ENCODE data around the gene OSBP. TPM values are rescaled to one million over a fixed set of nuclear protein-coding genes. Genes with fewer than 3 reads are reported as not detected.

Gene OSBP
- total and polyA plus RNA-seq, 3 experiments from 2014 or later, result 32.3 to 38.4 (median 37.8) TPM

GRCh38 chr11:59559886-59560285 is 55.7 kb downstream of the OSBP start:
- H3K4me1 ChIP-seq (ENCODE audit: insufficient read depth, low read length), result peaks cover 43% of the 10 kb centered on the region
- peaks cover 0 to 6% (median 2%) of the 10 kb centered on the region in 3 donors for H3K36me3 Mint-ChIP-seq
- H3K27me3 Mint-ChIP-seq, result peaks cover 0 to 15% of the 10 kb centered on the region in 2 donors
- POLR2A ChIA-PET, result interaction anchor here (1.8 to 2.1 kb wide), 3 partner anchors 10 to 109 kb away, joined by 6 to 35 read pairs (median 21); partner anchors contain the start of genes OSBP and PATL1
- peaks cover 0 to 4% (median 2%) of the 10 kb centered on the region in 5 donors for H3K9me3 Mint-ChIP-seq
- H3K4me1 Mint-ChIP-seq, result peaks cover 44 to 55% (median 55%) of the 10 kb centered on the region in 3 donors
- H3K27ac ChIP-seq (ENCODE audit: low read depth, low read length), result peak overlapping the region; percentile 77
- peak overlapping the region; percentile 98 for H3K4me3 ChIP-seq (ENCODE audit: low read length)
- CTCF ChIA-PET, result interaction anchor here (1.0 to 5.2 kb wide), 4 partner anchors 10 to 388 kb away, joined by 3 to 20 read pairs (median 8); partner anchors contain the start of gene OSBP
- no peaks in the 10 kb centered on the region for H3K36me3 ChIP-seq (ENCODE audit: insufficient read depth, low read length)
- no peaks in the 10 kb centered on the region for H3K9me3 ChIP-seq (ENCODE audit: low read length)
- no peaks in the 10 kb centered on the region for H3K27me3 ChIP-seq (ENCODE audit: insufficient read depth, low read length, poor library complexity, severe bottlenecking)
- DNase-seq, result no peak
- peak overlapping the region in 7 of 8 donors; percentile 92 to 99 (median 96) for H3K27ac Mint-ChIP-seq
- peak overlapping the region; percentile 92 to 99 (median 95) for H3K4me3 Mint-ChIP-seq

GRCh38 chr11:59558270-59558643 is 57.3 kb downstream of the OSBP start:
- peak overlapping the region; percentile 52 for H3K27ac ChIP-seq (ENCODE audit: low read depth, low read length)
- H3K4me3 ChIP-seq (ENCODE audit: low read length), result no peak overlapping the region
- no peaks in the 10 kb centered on the region for H3K36me3 ChIP-seq (ENCODE audit: insufficient read depth, low read length)
- peaks cover 0 to 6% (median 2%) of the 10 kb centered on the region in 3 donors for H3K36me3 Mint-ChIP-seq
- H3K9me3 Mint-ChIP-seq, result peaks cover 0 to 4% (median 2%) of the 10 kb centered on the region in 5 donors
- H3K27ac Mint-ChIP-seq, result peak overlapping the region in 2 of 8 donors; percentile 66 to 99
- H3K4me3 Mint-ChIP-seq, result peak overlapping the region in 6 of 7 donors; percentile 31 to 82 (median 74)
- CTCF ChIA-PET, result interaction anchor here (1.5 to 5.2 kb wide), 4 partner anchors 8 to 111 kb away, joined by 5 to 20 read pairs (median 8); partner anchors contain the start of genes OSBP and PATL1
- H3K4me1 ChIP-seq (ENCODE audit: insufficient read depth, low read length), result peaks cover 43% of the 10 kb centered on the region
- H3K9me3 ChIP-seq (ENCODE audit: low read length), result no peaks in the 10 kb centered on the region
- H3K27me3 ChIP-seq (ENCODE audit: insufficient read depth, low read length, poor library complexity, severe bottlenecking), result no peaks in the 10 kb centered on the region
- H3K4me1 Mint-ChIP-seq, result peaks cover 46 to 58% (median 55%) of the 10 kb centered on the region in 3 donors
- POLR2A ChIA-PET, result no interaction called here
- no peak for DNase-seq
- H3K27me3 Mint-ChIP-seq, result peaks cover 0 to 16% of the 10 kb centered on the region in 2 donors

GRCh38 chr11:59556917-59557348 is 58.6 kb downstream of the OSBP start:
- Histone ChIP-seq H3K4me1 (ENCODE audit: insufficient read depth, low read length) (peaks cover 43% of the 10 kb centered on the region), H3K9me3 (ENCODE audit: low read length) (no peaks in the 10 kb centered on the region), H3K27ac (ENCODE audit: low read depth, low read length) (peak overlapping the region; percentile 17), H3K36me3 (ENCODE audit: insufficient read depth, low read length) (no peaks in the 10 kb centered on the region), H3K4me3 (ENCODE audit: low read length) (peak overlapping the region; percentile 15), H3K27me3 (ENCODE audit: insufficient read depth, low read length, poor library complexity, severe bottlenecking) (no peaks in the 10 kb centered on the region)
- DNase-seq, result no peak
- ChIA-PET POLR2A (interaction anchor here (0.8 kb wide), 1 partner anchor 59 kb away, joined by 4 read pairs; the partner anchor contains the start of gene OSBP), CTCF (interaction anchor here (1.3 to 1.5 kb wide), 3 partner anchors 9 to 112 kb away, joined by 5 to 6 read pairs (median 6); partner anchors contain the start of gene PATL1)
- Mint-ChIP-seq H3K4me3 (peak overlapping the region; percentile 67 to 85 (median 80)), H3K4me1 (peaks cover 46 to 63% (median 57%) of the 10 kb centered on the region in 3 donors), H3K36me3 (peaks cover 0 to 6% (median 2%) of the 10 kb centered on the region in 3 donors), H3K27me3 (peaks cover 0 to 16% of the 10 kb centered on the region in 2 donors), H3K27ac (peak overlapping the region; percentile 23 to 99 (median 66)), H3K9me3 (peaks cover 0 to 4% (median 2%) of the 10 kb centered on the region in 5 donors)

DNA sequence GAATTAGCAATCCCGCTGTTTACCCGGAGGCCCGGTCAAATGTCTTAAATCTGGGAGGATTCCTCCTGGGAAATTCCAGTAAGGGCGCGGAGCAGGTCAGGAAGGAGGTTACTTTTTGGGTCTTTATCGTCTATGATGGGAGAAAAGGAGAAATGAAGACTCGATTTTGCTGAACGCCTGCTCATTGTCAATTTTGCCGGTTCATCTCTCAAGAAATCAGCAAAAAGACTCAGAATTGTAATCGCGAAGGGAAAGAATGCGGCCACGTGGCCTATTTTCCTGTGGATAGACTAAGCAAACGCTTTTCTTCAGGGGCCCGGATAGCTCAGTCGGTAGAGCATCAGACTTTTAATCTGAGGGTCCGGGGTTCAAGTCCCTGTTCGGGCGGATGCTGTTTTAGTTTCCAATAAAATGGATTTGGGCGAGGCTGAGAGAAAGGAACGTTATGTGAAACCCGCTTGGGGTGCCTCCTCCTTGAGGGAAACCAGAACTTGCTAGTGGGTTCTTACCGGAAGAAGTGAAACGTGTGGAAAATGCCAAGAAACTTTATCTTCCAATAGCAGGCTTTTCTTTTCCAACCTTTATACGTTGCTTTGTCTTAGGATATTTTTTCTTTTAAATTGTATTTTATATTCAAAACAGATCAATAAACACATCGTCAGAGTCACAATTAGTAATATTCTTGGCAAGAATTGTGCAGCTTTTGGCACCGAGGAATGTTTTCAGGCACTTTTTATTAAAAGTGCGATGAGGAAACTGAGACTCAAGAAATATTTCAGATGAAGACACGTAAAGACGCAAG is 59.3 kb downstream of the OSBP start:
- peak in 4 of 5 donors; percentile 18 to 59 (median 44) for DNase-seq
- Histone ChIP-seq H3K36me3 (ENCODE audit: insufficient read depth, low read length) (no peaks in the 10 kb centered on the region), H3K9me3 (ENCODE audit: low read length) (no peaks in the 10 kb centered on the region), H3K4me3 (ENCODE audit: low read length) (peak overlapping the region; percentile 53), H3K27me3 (ENCODE audit: insufficient read depth, low read length, poor library complexity, severe bottlenecking) (no peaks in the 10 kb centered on the region), H3K27ac (ENCODE audit: low read depth, low read length) (peak overlapping the region; percentile 17), H3K4me1 (ENCODE audit: insufficient read depth, low read length) (peaks cover 44% of the 10 kb centered on the region)
- Mint-ChIP-seq H3K27ac (peak overlapping the region; percentile 15 to 99 (median 62)), H3K4me1 (peaks cover 47 to 63% (median 57%) of the 10 kb centered on the region in 3 donors), H3K27me3 (peaks cover 0 to 16% of the 10 kb centered on the region in 2 donors), H3K9me3 (peaks cover 0 to 4% (median 2%) of the 10 kb centered on the region in 5 donors), H3K36me3 (peaks cover 0 to 6% (median 2%) of the 10 kb centered on the region in 3 donors), H3K4me3 (peak overlapping the region; percentile 67 to 88 (median 80))
- ChIA-PET POLR2A (interaction anchor here (0.7 to 0.8 kb wide), 2 partner anchors 10 to 59 kb away, joined by 3 to 4 read pairs; partner anchors contain the start of gene OSBP), CTCF (interaction anchor here (1.0 to 1.5 kb wide), 4 partner anchors 10 to 113 kb away, joined by 3 to 6 read pairs (median 6); partner anchors contain the start of gene PATL1)

DNA sequence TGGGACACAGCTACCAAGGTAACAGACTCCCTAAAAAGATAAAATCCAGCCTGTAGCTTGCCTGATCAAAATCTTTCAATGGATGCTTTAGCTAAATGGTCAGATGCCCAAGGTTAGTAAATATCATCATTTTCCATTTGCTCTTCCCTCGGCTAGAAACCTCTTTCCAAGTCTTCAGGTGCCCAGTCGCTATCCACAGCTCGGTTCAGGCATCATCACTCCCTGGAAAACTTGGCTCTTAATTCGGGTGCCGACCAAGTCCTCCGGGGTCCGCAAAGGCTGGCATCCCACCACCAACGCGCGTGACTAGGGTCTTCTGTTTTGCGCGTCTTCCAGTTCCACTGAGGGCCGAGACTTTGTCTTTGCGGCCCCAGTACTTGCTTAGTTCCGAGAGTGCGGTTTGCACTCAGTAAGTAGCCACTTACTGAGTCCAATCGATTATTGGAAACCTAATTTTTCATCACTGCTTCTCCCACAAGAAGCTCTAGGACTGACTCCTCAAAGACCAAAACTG is 59.9 kb downstream of the OSBP start:
- CTCF ChIA-PET, result interaction anchor here (1.0 kb wide), 1 partner anchor 17 kb away, joined by 3 read pairs; no protein-coding TSS in a partner anchor
- peak overlapping the region; percentile 67 to 88 (median 79) for H3K4me3 Mint-ChIP-seq
- H3K9me3 ChIP-seq (ENCODE audit: low read length), result no peaks in the 10 kb centered on the region
- peaks cover 0 to 7% (median 3%) of the 10 kb centered on the region in 5 donors for H3K9me3 Mint-ChIP-seq
- peaks cover 42% of the 10 kb centered on the region for H3K4me1 ChIP-seq (ENCODE audit: insufficient read depth, low read length)
- peak overlapping the region; percentile 17 for H3K27ac ChIP-seq (ENCODE audit: low read depth, low read length)
- peak overlapping the region; percentile 53 for H3K4me3 ChIP-seq (ENCODE audit: low read length)
- no peaks in the 10 kb centered on the region for H3K27me3 ChIP-seq (ENCODE audit: insufficient read depth, low read length, poor library complexity, severe bottlenecking)
- DNase-seq, result no peak
- H3K4me1 Mint-ChIP-seq, result peaks cover 50 to 63% (median 57%) of the 10 kb centered on the region in 3 donors
- H3K36me3 ChIP-seq (ENCODE audit: insufficient read depth, low read length), result no peaks in the 10 kb centered on the region
- H3K27me3 Mint-ChIP-seq, result peaks cover 0 to 22% of the 10 kb centered on the region in 2 donors
- H3K27ac Mint-ChIP-seq, result peak overlapping the region in 6 of 8 donors; percentile 39 to 99 (median 58)
- H3K36me3 Mint-ChIP-seq, result peaks cover 0 to 11% (median 2%) of the 10 kb centered on the region in 3 donors
- POLR2A ChIA-PET, result no interaction called here

- peaks cover 0 to 12% (median 0%) of the 10 kb centered on the region in 3 donors for H3K36me3 Mint-ChIP-seq
- no peaks in the 10 kb centered on the region for H3K27me3 ChIP-seq (ENCODE audit: insufficient read depth, low read length, poor library complexity, severe bottlenecking)
- H3K4me3 ChIP-seq (ENCODE audit: low read length), result no peak overlapping the region
- peak overlapping the region in 2 of 7 donors; percentile 33 to 96 for H3K4me3 Mint-ChIP-seq
- H3K4me1 ChIP-seq (ENCODE audit: insufficient read depth, low read length), result peaks cover 37% of the 10 kb centered on the region
- peak overlapping the region in 1 of 8 donors; percentile 70 for H3K27ac Mint-ChIP-seq
- ChIA-PET CTCF (interaction anchor here (1.6 kb wide), 1 partner anchor 16 kb away, joined by 4 read pairs; no protein-coding TSS in a partner anchor), POLR2A (no interaction called here)
- H3K36me3 ChIP-seq (ENCODE audit: insufficient read depth, low read length), result no peaks in the 10 kb centered on the region
- DNase-seq, result no peak
- H3K9me3 ChIP-seq (ENCODE audit: low read length), result no peaks in the 10 kb centered on the region
- peaks cover 0 to 8% (median 0%) of the 10 kb centered on the region in 5 donors for H3K9me3 Mint-ChIP-seq
- no peak overlapping the region for H3K27ac ChIP-seq (ENCODE audit: low read depth, low read length)
- peaks cover 49 to 60% (median 60%) of the 10 kb centered on the region in 3 donors for H3K4me1 Mint-ChIP-seq
- peaks cover 0 to 18% of the 10 kb centered on the region in 2 donors for H3K27me3 Mint-ChIP-seq
These were observed 62.3 kb downstream of the OSBP start for GRCh38 chr11:59553323-59553722.

DNA sequence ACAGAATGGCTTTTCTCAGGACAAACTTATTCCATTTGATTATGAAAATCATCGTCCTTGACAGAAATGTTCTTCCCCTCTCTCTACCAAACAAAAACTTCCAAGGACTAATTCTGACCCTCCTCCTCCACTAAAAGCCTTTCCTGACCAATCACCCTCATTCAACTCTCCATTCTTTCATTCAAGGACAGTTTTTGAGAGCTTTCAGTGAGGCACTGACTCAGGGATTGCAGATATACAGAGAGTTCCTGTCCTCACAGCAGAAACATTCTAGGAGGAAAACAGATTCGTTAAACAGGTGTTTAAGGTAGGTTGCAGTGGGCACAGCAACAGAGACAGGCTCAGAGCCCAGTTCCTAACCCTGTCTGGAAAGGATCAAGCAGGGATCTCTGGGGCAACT is 62.7 kb downstream of the OSBP start:
- Mint-ChIP-seq H3K36me3 (peaks cover 0 to 12% (median 0%) of the 10 kb centered on the region in 3 donors), H3K4me1 (peaks cover 46 to 57% (median 55%) of the 10 kb centered on the region in 3 donors), H3K27ac (peak overlapping the region in 3 of 8 donors; percentile 1 to 70 (median 17)), H3K4me3 (peak overlapping the region in 6 of 7 donors; percentile 5 to 96 (median 46)), H3K27me3 (peaks cover 0 to 18% of the 10 kb centered on the region in 2 donors), H3K9me3 (peaks cover 0 to 8% (median 0%) of the 10 kb centered on the region in 5 donors)
- no peaks in the 10 kb centered on the region for H3K36me3 ChIP-seq (ENCODE audit: insufficient read depth, low read length)
- peaks cover 32% of the 10 kb centered on the region for H3K4me1 ChIP-seq (ENCODE audit: insufficient read depth, low read length)
- H3K9me3 ChIP-seq (ENCODE audit: low read length), result no peaks in the 10 kb centered on the region
- ChIA-PET CTCF (interaction anchor here (1.6 kb wide), 1 partner anchor 15 kb away, joined by 4 read pairs; no protein-coding TSS in a partner anchor), POLR2A (no interaction called here)
- H3K27me3 ChIP-seq (ENCODE audit: insufficient read depth, low read length, poor library complexity, severe bottlenecking), result no peaks in the 10 kb centered on the region
- no peak for DNase-seq
- no peak overlapping the region for H3K27ac ChIP-seq (ENCODE audit: low read depth, low read length)
- H3K4me3 ChIP-seq (ENCODE audit: low read length), result no peak overlapping the region

All from CD8-positive, alpha-beta memory T cell (primary cell).